HG03575 (cell line): ENCODE measurements around the gene KIAA0319L.

Source experiments
- ATAC-seq: cut with Tn5 transposase; IDR thresholded peaks from one replicate; pipeline ENCODE4 v1.9.1; 2021; ENCODE audit not compliant: unreplicated experiment, insufficient number of reproducible peaks, low FRiP score; ENCODE audit errors: extremely low read depth

The KIAA0319L gene

GRCh38 chr1:35565742-35566133, 8.5 kb upstream of the KIAA0319L start:
- no peak for ATAC-seq

DNA sequence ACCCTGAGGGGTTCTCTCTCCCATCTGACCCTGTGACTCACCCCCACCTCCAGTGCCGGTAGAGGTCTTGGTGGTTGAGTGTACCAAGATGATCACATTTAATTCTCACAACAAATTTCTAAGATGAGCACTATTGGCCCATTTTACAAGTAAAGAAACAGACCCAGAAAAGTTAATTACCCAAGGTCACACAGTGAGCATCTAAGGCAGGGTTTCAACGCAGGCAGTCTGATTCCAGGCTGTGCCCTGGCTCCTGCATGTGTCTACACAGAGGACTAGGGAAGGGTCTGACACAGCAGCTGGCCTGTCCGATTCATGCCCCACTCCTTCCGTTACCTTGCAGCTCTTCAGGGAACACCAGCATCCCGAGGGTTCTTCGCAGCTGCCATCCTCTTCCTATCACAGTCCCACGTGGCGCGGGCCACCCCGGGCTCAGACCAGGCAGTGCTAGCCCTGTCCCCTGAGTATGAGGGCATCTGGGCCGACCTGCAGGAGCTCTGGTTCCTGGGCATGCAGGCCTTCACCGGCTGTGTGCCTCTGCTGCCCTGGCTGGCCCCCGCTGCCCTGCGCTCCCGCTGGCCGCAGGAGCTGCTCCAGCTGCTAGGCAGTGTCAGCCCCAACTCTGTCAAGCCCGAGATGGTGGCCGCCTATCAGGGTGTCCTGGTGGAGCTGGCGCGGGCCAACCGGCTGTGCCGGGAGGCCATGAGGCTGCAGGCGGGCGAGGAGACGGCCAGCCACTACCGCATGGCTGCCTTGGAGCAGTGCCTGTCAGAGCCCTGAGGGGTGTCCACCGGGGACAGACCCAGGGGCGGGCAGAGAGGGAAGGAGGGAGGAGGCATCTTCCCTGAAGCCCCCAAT, 7.9 kb upstream of the KIAA0319L start:
- no peak for ATAC-seq

DNA sequence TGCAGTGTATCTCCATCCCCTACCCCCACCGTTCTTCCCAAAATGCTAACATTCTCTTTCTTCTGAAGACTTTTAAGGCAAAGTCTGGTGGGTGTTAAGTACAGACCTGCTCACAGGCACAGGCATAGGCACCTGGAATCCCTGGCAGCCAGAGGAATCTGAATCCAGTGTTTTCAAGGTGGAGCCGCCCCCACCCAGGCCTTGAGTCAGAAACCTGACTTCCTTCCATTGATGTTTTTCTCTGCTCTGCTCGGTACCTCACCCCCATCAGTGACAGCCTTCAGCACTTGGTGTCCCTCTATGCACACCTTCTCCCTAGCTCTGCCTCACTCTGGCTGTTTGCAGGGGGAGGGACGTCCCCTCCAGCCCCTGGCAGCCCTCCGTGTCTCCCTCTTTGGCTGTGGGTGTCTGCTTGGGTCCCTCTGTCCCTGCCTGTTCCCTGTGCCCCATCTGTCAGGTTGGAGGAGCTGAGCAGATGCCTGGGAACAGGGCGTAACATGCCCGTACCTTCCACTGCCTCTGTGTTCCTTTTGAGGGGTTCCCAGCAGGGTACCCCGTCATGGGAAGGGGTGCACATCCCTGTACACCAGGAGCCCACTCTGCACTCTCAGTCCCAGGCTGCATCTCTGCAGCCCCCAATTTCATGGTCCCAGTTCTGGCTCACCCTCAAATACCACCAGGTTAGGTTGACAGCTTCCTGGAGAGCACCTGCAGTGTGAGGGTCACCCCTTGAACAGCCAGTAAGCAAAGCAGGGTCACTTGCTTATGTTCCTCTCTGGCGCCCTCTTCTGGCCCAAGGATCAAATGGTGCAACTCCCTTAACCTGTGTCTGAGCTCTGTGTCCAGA, 7.1 kb upstream of the KIAA0319L start:
- no peak for ATAC-seq

- no peak for ATAC-seq
Observed at GRCh38 chr1:35563166-35563565, 6.0 kb upstream of the KIAA0319L start.

GRCh38 chr1:35561972-35562680, 4.9 kb upstream of the KIAA0319L start:
- no peak for ATAC-seq

DNA sequence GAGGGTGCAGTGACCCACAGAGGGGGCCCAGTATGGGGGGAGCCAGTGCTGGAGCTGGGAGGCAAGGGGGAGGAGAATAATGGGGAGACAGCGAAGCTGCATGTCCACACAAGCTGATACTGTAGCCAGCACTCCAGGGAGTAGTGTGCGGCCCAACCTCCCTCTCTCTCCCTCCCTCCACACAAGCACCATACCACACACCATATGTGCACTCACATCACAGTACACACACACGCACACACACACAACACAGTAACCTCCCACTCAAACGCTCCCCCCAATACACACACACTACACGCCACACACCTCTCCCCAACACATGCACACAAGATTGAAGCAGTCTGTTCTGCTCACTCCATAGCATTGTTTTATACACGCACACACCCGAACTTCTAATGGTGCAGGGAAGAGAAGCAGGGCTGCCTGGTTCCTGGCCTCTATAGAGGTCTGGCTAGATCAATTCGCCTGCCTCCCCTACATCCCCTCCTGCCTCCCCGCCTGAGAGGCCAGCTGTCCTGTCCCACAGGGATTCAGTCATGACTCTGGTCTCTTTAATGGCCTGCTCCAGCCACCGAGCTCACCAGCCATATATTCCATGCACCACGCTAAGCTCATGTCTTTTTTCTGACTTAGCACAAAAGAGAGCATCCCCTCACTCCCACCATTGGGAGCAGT, 4.2 kb upstream of the KIAA0319L start:
- no peak for ATAC-seq

DNA sequence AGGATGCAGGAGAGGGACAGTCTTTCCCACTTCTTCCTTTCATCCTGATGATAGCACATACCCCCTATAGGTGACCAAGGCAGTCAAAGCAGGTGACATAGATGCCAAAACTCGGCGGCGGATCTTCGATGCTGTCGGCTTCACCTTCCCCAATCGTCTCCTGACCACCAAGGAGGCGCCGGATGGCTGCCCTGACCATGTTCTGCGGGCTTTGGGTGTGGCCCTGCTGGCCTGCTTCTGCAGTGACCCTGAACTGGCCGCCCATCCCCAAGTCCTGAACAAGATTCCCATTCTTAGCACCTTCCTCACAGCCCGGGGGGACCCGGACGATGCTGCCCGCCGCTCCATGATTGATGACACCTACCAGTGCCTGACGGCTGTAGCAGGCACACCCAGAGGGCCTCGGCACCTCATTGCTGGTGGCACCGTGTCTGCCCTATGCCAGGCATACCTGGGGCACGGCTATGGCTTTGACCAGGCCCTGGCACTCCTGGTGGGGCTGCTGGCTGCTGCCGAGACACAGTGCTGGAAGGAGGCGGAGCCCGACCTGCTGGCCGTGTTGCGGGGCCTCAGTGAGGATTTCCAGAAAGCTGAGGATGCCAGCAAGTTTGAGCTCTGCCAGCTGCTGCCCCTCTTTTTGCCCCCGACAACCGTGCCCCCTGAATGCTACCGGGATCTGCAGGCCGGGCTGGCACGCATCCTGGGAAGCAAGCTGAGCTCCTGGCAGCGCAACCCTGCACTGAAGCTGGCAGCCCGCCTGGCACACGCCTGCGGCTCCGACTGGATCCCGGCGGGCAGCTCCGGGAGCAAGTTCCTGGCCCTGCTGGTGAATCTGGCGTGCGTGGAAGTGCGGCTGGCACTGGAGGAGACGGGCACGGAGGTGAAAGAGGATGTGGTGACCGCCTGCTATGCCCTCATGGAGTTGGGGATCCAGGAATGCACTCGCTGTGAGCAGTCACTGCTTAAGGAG, 3.3 kb upstream of the KIAA0319L start:
- no peak for ATAC-seq

DNA sequence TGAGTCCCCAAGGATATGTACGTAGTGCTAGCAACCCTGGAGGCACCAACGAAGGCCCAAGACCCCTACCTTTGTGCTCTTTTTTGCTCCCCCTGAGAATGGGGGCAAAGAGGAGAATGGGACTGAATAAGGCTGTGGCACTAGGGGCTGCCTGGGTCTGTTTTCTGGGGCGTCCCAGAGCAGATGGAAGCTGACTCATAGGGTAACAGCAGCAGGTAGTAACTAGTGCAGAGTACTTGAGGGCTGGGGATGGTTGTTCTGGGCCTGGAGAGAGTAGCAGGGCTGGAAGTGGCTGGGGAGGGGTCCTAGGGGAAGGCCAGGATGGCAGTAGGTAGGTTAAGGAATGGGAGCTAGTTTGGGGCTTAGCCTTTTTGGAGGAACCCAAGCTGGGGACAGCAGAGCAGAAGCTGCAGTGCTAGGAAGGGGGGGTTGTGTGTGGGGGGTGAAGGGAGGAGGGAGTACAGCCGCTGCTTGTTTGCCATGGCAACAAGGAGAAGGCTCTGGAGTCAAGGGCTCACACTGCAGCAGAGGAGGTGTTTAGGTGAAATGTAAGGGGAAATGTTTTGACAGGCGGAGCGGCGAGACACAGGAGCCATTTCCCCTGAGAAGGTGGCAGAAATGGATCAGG, 2.2 kb upstream of the KIAA0319L start:
- no peak for ATAC-seq

- ATAC-seq, result no peak
Observed at GRCh38 chr1:35558374-35559316, 1.4 kb upstream of the KIAA0319L start.

DNA sequence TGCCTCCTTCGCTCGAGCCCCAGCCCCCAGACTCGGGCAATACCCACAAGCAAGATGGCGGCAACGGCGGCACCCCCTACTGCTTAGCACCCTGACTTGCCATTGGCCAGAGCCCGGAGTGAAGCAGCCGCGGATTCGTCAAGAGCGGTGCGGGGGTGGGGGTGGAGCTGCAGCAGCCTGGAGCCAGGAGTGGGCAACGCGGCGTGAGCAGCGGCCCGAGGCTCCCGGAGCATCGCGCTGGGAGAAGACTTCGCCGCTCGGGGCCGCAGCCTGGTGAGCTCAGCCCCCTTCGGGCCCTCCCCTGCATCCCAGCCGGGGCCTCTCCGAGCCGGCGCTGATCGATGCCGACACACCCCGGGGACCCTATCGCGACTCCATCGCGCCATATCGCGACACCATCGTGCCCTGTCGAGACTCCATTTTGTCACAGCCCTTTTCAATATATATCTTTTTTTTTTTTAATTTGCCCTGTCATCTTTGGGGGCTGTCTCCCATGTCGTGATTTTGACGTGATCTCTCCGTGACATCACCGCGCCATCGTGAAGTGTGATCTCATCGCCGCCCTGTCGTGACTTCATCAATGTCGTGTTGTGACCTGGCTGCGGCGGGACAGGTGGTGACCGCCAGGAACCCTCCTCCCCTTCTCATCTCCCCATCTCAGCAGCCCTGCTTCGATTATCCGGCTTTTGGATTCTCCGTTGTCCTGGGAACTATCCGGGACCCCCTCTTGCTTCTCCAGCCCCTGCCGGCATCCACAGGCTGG, 589 bp upstream of the KIAA0319L start, which contains the start of gene NCDN:
TSS of gene NCDN (plus strand) at position 189 of the 763 bp plus-strand sequence. CDS start at position 581, 392 bp downstream.
- no peak for ATAC-seq

- no peak for ATAC-seq
Observed at GRCh38 chr1:35556484-35557117, 602 bp downstream of the KIAA0319L start.

DNA sequence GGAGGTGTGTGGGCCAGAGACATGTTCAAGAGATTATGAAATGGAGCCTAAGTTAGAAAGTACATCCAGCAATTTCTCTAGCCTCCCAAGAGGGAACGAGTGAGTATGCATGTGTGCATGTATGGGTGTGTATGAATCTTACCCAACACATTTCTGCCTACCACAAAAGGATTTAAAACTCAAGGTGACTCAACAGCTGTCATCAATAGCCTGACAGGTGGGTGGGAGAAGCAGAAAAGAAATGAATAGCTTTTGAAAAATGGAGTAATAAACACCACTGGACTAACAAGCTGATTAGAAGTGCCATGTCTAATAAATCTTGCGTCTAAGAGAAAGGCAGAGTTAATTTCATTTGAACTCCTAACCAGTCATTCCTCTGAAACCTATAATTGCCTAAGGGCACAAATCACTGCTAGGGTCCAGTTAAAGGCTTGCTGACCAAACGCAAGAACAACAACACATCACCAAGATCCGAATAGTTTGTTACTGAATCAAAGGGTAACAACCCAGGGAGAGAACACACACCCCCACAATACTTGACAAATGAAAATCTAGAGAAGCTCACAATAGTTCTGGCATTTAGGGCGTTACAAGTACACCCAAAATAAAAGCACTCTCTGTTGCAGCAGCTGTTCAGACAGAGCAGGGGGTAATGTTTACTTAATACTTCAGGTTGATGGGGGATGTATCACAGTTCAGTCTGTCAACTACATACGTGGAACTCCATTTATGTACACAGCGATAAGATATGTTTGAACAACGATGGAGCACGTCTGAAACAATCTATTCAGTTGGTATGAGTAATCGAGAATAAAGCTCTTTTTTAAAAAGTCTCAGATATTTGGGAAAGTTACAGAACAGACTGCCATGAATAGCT, 1.4 kb downstream of the KIAA0319L start:
- no peak for ATAC-seq

GRCh38 chr1:35555212-35555584, 2.0 kb downstream of the KIAA0319L start:
- no peak for ATAC-seq
